ENCODE data around the gene CCDC88C.
A peak's percentile ranks its signal among the peaks of the same experiment; 100 is the strongest.

CCDC88C gene

DNA sequence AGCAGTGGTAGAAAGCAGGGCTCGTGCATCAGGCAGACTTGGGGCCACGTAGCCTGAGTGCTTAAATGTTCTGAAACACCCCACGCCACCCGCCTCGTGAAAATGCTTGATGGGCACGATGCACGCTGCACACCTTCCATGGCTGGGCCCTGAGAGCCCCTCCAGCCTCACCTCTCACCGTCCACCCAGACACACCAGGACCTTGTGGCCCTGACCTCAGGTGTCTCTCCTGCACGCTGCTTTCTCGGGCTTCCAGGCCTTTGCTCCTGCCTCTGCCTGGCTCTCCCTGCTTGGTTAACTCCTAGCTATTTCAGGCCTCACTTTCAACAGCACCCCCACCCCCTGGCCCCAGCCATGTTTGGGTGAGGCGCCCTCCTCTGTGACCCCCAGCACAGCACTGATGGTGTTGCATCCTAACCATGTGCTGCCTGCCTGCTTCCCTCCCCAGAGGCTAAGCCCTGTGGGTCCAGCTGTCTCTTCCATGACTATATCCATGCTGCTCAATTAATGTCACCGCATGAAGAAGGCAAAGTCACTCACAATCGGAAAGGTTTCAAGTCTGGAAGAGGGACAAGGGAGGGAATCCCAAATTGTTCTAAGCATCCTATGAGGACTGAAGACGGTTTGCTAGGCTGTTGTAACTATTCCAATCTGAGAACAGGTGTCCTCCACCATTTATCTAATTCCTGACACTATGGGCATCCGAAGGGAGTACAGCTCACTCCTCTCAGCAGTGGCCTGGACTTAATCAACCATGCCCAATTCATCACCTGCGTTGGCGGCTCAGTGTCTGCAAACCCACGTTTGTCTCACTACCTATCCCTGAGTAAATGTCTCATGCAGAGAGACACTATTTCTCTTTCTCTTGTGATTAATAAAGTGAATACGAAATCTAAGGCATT, 82.2 kb downstream of the CCDC88C start:
- H3K9me3 Mint-ChIP-seq = no peaks in the 10 kb centered on the region
- H3K4me3 Mint-ChIP-seq = no peak overlapping the region
- peak overlapping the region; percentile 80 for H3K27ac Mint-ChIP-seq (ENCODE audit: low read depth)
- peaks cover 64% of the 10 kb centered on the region for H3K36me3 Mint-ChIP-seq (ENCODE audit: insufficient read depth)
- H3K4me1 Mint-ChIP-seq = peaks cover 43% of the 10 kb centered on the region
- DNase-seq (ENCODE audit: low spot score in 2 of 2) = no peak
- ATAC-seq (replicated peaks; ENCODE audit: extremely low read depth, poor library complexity, severe bottlenecking) = no peak
- no peaks in the 10 kb centered on the region for H3K27me3 Mint-ChIP-seq

DNA sequence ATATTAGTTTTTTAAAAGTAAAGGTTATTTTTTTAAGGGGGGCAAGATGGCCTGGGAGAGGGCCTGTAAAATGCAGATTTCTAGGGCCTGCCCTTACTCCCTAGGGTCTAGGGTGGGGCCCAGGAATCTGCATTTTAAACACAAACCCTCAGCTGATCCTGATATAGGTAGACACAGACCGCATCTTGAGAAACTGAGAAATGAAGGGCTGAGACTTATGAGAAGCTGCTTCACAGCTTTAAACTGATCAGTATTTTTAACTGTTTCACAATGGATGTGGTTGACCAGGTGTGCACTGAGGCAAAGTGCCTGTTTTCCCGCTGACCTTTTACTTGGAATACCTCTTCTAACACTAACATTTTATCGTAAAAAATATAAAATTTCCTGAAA, 84.0 kb downstream of the CCDC88C start:
- Mint-ChIP-seq H3K4me1 (peaks cover 54% of the 10 kb centered on the region), H3K27ac (ENCODE audit: low read depth) (peak overlapping the region; percentile 86), H3K4me3 (no peak overlapping the region), H3K27me3 (no peaks in the 10 kb centered on the region), H3K36me3 (ENCODE audit: insufficient read depth) (peaks cover 56% of the 10 kb centered on the region), H3K9me3 (no peaks in the 10 kb centered on the region)
- ATAC-seq (replicated peaks; ENCODE audit: extremely low read depth, poor library complexity, severe bottlenecking) = no peak
- DNase-seq (ENCODE audit: low spot score in 2 of 2) = no peak

DNA sequence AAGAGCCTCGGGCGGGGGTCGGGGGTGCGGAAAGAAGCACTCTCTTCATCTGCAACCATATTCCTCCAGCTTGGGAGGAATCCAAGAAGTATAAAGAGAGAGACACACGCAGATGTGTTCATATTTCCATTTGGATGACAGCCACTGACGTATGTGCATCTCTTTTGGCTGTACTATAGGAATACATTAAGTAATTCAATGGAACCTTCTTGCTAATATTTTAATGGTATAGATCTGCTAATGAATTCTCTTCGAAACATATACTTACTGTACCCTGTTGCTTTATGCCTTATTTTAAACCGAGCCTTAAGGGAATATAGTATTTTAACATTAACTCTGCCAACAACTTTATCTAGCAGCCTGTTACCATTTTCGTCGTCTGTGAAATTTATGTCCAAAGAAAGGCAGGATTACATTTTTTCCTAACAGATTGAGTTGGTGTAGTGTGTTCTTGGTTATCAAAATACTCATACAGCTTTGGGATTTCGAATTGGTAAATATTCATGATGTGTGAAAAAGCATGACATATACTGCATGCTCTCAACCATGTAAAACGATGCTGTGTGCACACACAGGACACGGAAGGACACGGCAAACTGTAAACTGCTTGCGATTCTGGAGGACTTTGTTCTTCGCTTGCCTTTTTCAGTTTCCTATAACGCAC, 84.5 kb downstream of the CCDC88C start:
- Mint-ChIP-seq H3K4me1 (peaks cover 59% of the 10 kb centered on the region), H3K27me3 (no peaks in the 10 kb centered on the region), H3K4me3 (no peak overlapping the region), H3K9me3 (no peaks in the 10 kb centered on the region), H3K27ac (ENCODE audit: low read depth) (peak overlapping the region; percentile 86), H3K36me3 (ENCODE audit: insufficient read depth) (peaks cover 56% of the 10 kb centered on the region)
- DNase-seq (ENCODE audit: low spot score in 2 of 2) (no peak), ATAC-seq (replicated peaks; ENCODE audit: extremely low read depth, poor library complexity, severe bottlenecking) (no peak)

GRCh38 chr14:91332171-91332985, 85.2 kb downstream of the CCDC88C start:
- Mint-ChIP-seq H3K4me3 (no peak overlapping the region), H3K36me3 (ENCODE audit: insufficient read depth) (peaks cover 51% of the 10 kb centered on the region), H3K4me1 (peaks cover 66% of the 10 kb centered on the region), H3K27me3 (no peaks in the 10 kb centered on the region), H3K27ac (ENCODE audit: low read depth) (peak overlapping the region; percentile 86), H3K9me3 (no peaks in the 10 kb centered on the region)
- no peak for DNase-seq (ENCODE audit: low spot score in 2 of 2)
- no peak for ATAC-seq (replicated peaks; ENCODE audit: extremely low read depth, poor library complexity, severe bottlenecking)

DNA sequence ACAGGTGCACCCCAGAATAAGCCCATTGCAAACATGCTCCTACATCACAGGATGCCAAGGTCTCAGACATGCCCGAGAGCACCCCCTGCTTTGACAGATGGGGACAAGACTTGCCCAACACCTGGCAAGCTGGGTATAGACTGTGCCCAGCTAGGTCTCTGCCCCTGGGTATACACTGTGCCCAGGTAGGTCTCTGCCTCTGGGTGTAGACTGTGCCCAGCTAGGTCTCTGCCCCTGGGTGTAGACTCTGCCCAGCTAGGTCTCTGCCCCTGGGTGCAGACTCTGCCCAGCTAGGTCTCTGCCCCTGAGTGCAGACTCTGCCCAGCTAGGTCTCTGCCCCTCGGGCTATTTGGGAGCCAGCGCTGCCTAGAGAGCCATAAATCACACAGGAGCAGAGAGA, 85.9 kb downstream of the CCDC88C start:
- H3K27ac Mint-ChIP-seq (ENCODE audit: low read depth) = peak overlapping the region; percentile 86
- ATAC-seq (replicated peaks; ENCODE audit: extremely low read depth, poor library complexity, severe bottlenecking) (no peak), DNase-seq (ENCODE audit: low spot score in 2 of 2) (no peak)
- peaks cover 52% of the 10 kb centered on the region for H3K36me3 Mint-ChIP-seq (ENCODE audit: insufficient read depth)
- no peak overlapping the region for H3K4me3 Mint-ChIP-seq
- H3K27me3 Mint-ChIP-seq = no peaks in the 10 kb centered on the region
- peaks cover 73% of the 10 kb centered on the region for H3K4me1 Mint-ChIP-seq
- no peaks in the 10 kb centered on the region for H3K9me3 Mint-ChIP-seq

DNA sequence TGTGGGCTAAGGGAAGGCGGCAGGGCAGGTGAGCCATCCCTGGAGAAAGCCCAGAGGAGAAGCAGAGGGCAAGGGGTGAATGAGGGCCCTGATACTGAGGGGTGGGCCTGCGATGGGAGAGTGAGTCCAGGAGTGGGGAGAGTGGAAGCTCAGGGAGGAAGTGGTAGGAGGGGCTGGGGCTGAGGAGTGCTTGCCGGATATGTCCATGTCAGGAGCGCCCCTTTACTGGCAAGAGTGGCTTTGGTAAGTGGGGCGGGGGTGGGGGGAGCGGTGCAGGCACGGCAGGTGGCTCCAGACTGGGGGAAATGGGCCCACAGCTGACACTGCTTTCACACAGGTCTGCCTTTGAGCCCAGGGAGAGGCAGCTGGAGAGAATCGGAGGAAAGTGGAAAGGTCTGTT, 86.8 kb downstream of the CCDC88C start:
- ATAC-seq (replicated peaks; ENCODE audit: extremely low read depth, poor library complexity, severe bottlenecking) = peak; percentile 84
- H3K9me3 Mint-ChIP-seq = no peaks in the 10 kb centered on the region
- H3K4me1 Mint-ChIP-seq = peaks cover 81% of the 10 kb centered on the region
- H3K4me3 Mint-ChIP-seq = peak overlapping the region; percentile 36
- H3K27ac Mint-ChIP-seq (ENCODE audit: low read depth) = peak overlapping the region; percentile 86
- no peaks in the 10 kb centered on the region for H3K27me3 Mint-ChIP-seq
- DNase-seq (ENCODE audit: low spot score in 2 of 2) = no peak
- H3K36me3 Mint-ChIP-seq (ENCODE audit: insufficient read depth) = peaks cover 57% of the 10 kb centered on the region

GRCh38 chr14:91330096-91330696, 87.4 kb downstream of the CCDC88C start:
- Mint-ChIP-seq H3K36me3 (ENCODE audit: insufficient read depth) (peaks cover 59% of the 10 kb centered on the region), H3K27ac (ENCODE audit: low read depth) (peak overlapping the region; percentile 86), H3K4me3 (peak overlapping the region; percentile 36), H3K9me3 (no peaks in the 10 kb centered on the region), H3K27me3 (no peaks in the 10 kb centered on the region), H3K4me1 (peaks cover 81% of the 10 kb centered on the region)
- DNase-seq (ENCODE audit: low spot score in 2 of 2) (no peak), ATAC-seq (replicated peaks; ENCODE audit: extremely low read depth, poor library complexity, severe bottlenecking) (no peak)

DNA sequence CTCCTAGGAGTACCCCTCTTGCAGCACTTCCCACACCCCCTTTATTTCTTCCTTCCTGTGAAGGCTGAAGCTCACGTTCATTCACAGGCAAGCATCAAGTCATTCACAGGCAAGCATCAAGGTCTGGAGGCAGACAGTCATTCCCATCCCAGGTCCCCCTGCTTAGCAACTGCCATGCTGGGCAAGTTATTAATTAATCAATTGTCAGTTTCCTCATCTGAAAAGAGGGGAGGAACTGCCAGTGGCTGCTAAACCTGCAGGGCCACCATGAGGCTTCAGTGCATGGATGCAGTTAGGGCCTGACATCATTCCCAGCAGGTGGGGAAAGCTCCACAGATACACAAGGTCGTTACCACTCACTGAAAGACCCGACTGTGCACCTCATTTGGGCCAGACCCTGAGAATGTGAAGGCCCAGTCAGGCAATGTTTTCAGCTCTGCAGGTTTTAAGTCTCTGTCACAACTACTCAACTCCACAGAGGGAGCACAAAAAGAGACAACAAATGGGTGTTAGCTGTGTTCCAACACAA, 88.1 kb downstream of the CCDC88C start:
- ATAC-seq (replicated peaks; ENCODE audit: extremely low read depth, poor library complexity, severe bottlenecking) (no peak), DNase-seq (ENCODE audit: low spot score in 2 of 2) (no peak)
- H3K27ac Mint-ChIP-seq (ENCODE audit: low read depth) = peak overlapping the region; percentile 86
- peaks cover 85% of the 10 kb centered on the region for H3K4me1 Mint-ChIP-seq
- H3K4me3 Mint-ChIP-seq = no peak overlapping the region
- peaks cover 61% of the 10 kb centered on the region for H3K36me3 Mint-ChIP-seq (ENCODE audit: insufficient read depth)
- no peaks in the 10 kb centered on the region for H3K9me3 Mint-ChIP-seq
- no peaks in the 10 kb centered on the region for H3K27me3 Mint-ChIP-seq

DNA sequence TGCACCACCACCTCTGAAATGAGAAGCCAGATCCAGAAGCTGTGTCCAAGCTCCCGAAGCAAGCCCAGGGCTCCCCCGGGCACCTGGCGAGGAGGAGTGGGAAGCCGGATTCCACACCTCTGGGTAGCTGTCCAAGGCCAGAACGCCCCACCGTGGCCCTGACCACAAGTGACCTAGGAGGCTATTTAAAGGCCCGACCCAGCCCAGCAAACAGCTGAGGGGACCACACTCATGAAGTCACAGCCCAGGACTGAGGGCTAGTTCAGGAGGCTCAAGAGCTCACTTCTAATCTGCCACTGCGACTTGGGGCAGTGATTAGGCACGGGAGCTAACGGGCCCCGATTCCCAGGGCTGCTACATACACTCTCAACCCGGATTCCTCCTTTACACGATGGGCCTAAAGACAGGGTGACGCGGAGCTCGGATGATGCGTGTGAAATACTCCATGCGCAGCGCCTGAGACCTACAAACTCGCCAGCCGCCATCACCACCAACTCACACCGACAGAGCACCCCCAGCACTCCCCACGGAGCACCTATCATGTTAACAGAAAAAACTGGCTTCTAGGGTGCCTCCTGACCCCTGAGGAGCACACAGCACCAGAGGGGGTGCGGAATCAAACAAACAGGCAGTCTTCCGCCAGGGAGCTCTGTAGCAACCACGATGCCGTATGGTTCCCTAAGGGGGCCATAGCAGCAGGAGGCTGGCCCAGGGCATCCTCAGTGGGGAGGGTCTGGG, 89.1 kb downstream of the CCDC88C start:
- Mint-ChIP-seq H3K4me3 (no peak overlapping the region), H3K36me3 (ENCODE audit: insufficient read depth) (peaks cover 68% of the 10 kb centered on the region), H3K27ac (ENCODE audit: low read depth) (peak overlapping the region; percentile 86), H3K27me3 (no peaks in the 10 kb centered on the region), H3K4me1 (peaks cover 96% of the 10 kb centered on the region), H3K9me3 (no peaks in the 10 kb centered on the region)
- ATAC-seq (replicated peaks; ENCODE audit: extremely low read depth, poor library complexity, severe bottlenecking) = no peak
- no peak for DNase-seq (ENCODE audit: low spot score in 2 of 2)

DNA sequence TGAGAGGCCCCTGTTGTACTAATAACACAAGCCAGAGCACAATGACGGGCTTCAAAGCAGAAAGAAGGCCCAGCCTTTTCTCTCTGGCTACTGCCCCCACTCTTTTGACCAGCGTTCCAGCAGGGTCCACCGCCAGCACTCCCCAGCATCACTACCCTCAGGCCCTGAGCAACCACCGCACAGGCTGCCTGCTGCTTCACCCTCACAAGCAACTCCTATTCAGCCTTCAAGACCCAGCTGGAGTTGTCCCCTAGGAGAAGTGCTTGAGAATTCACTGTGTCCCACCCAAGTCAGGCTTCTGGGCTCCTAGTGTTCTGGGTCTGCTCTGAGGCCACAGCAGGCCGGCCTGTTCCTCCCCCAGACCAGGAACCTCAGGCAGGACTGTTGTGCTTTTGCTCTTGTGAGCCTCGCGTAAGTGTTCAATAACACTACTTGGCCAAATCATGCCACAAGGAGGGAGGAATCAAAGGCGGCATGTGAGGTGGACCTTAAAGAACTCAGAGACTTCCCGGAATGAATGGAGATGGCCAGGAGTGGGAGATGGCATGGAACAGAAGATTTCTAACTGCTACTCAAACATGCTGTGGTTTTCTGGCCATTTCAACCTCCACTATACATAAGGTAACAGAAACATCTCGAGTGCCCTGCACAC, 89.8 kb downstream of the CCDC88C start:
- Mint-ChIP-seq H3K36me3 (ENCODE audit: insufficient read depth) (peaks cover 69% of the 10 kb centered on the region), H3K27me3 (no peaks in the 10 kb centered on the region), H3K9me3 (no peaks in the 10 kb centered on the region), H3K4me1 (peaks cover 95% of the 10 kb centered on the region), H3K4me3 (no peak overlapping the region), H3K27ac (ENCODE audit: low read depth) (peak overlapping the region; percentile 82)
- DNase-seq (ENCODE audit: low spot score in 2 of 2) (no peak), ATAC-seq (replicated peaks; ENCODE audit: extremely low read depth, poor library complexity, severe bottlenecking) (no peak)

GRCh38 chr14:91327250-91327595, 90.4 kb downstream of the CCDC88C start:
- Mint-ChIP-seq H3K9me3 (no peaks in the 10 kb centered on the region), H3K27ac (ENCODE audit: low read depth) (peak overlapping the region; percentile 82), H3K27me3 (no peaks in the 10 kb centered on the region), H3K4me3 (no peak overlapping the region), H3K36me3 (ENCODE audit: insufficient read depth) (peaks cover 66% of the 10 kb centered on the region), H3K4me1 (peaks cover 92% of the 10 kb centered on the region)
- no peak for DNase-seq (ENCODE audit: low spot score in 2 of 2)
- no peak for ATAC-seq (replicated peaks; ENCODE audit: extremely low read depth, poor library complexity, severe bottlenecking)
